ENCODE measurements around the gene RNF208. TPM values are rescaled to one million over a fixed set of nuclear protein-coding genes. Genes with fewer than 3 reads are reported as not detected.

Gene RNF208, protein sequence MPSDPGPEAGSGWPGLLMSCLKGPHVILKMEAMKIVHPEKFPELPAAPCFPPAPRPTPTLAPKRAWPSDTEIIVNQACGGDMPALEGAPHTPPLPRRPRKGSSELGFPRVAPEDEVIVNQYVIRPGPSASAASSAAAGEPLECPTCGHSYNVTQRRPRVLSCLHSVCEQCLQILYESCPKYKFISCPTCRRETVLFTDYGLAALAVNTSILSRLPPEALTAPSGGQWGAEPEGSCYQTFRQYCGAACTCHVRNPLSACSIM
- total RNA-seq = 12.8 and 15.2 TPM in 2 replicates

DNA sequence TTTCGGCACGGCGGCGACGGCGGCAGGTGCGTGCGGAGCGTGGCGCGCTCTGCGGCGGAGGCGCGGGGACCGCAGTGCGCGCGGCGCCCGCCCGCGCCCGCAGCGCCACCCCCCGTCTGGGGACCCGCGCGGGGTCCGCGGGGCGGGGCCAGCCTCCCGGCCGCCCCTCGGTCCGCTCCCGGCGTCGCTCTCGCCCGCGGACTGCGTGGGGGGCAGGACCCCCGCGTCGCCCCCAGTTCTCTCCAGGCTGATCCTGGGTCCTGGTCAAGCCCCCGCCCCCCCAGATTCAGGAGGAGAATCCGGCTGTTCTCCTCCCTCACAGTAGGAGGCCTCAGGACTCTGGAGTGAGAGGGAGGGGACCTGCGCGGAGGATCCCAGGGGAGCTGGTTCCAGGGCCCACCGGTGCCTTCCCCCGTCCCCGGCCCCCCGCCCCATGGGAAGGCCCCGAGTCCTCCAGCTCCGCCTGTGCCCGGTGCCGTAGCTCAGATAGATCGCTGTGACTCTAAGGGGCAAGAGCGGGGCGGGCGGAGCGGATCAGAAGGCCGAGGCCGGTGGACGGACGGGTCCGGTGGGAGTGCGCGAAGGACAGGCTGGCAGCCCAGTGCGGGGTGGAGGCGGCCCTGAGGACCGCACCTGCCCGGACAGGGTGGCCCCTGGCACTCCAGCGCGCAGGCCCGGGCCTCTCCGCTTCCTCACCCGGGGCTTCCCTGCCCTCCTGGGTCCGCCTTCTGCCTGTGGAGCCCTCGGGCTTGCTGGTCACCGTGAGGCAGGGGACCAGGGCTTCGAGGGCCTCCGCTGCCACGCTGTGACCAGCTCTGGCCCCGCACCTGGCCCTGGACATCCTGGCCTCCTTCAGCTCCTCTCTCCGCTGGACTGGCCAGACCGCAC is at the start of gene RNF208:
Gene RNF208 (minus strand): TSS at position 51 of the 888 bp plus-strand sequence. CDS start 1,028 bp downstream, outside the sequence.
- DNase-seq = peak; percentile 79
- intact Hi-C loops (cut with micrococcal nuclease) = loop anchor here (1.0 to 2.0 kb wide), 6 partner anchors 17 to 136 kb away; partner anchors contain the start of genes ANAPC2, MAN1B1, NDOR1 and SSNA1
- H3K36me3 Mint-ChIP-seq (ENCODE audit: low read depth) = no peaks in the 10 kb centered on the region
- no peaks in the 10 kb centered on the region for H3K9me3 Mint-ChIP-seq
- no peaks in the 10 kb centered on the region for H3K27me3 Mint-ChIP-seq
- peak within 1 kb of the TSS; percentile 88 for H3K4me3 Mint-ChIP-seq
- H3K27ac Mint-ChIP-seq = peak within 1 kb of the TSS; percentile 90
- H3K4me1 Mint-ChIP-seq = peaks cover 4% of the 10 kb centered on the region

DNA sequence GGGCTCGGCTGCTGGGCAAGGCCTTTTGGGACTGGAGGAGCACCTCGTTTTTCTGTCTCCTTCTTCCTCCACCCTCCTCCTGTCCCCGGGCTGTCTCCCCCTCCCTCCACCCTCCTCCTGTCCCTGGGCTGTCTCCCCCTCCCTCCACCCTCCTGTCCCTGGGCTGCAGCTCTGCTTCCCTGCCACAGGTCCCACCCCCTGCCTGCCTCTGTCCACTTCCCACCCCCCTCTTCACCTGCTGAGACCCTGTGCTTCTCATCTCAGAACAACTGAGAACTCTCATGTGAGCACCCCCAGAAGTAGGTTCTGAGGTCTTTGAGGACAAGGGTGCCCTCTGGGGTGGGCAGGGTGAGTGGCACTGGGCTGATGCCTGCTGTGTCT is 49.6 kb upstream of the RNF208 start:
- no peaks in the 10 kb centered on the region for H3K9me3 Mint-ChIP-seq
- intact Hi-C loops (cut with micrococcal nuclease) = no loop called here
- H3K27me3 Mint-ChIP-seq = no peaks in the 10 kb centered on the region
- DNase-seq = no peak
- no peak overlapping the region for H3K27ac Mint-ChIP-seq
- peaks cover 9% of the 10 kb centered on the region for H3K4me1 Mint-ChIP-seq
- H3K4me3 Mint-ChIP-seq = no peak overlapping the region
- peaks cover 26% of the 10 kb centered on the region for H3K36me3 Mint-ChIP-seq (ENCODE audit: low read depth)

DNA sequence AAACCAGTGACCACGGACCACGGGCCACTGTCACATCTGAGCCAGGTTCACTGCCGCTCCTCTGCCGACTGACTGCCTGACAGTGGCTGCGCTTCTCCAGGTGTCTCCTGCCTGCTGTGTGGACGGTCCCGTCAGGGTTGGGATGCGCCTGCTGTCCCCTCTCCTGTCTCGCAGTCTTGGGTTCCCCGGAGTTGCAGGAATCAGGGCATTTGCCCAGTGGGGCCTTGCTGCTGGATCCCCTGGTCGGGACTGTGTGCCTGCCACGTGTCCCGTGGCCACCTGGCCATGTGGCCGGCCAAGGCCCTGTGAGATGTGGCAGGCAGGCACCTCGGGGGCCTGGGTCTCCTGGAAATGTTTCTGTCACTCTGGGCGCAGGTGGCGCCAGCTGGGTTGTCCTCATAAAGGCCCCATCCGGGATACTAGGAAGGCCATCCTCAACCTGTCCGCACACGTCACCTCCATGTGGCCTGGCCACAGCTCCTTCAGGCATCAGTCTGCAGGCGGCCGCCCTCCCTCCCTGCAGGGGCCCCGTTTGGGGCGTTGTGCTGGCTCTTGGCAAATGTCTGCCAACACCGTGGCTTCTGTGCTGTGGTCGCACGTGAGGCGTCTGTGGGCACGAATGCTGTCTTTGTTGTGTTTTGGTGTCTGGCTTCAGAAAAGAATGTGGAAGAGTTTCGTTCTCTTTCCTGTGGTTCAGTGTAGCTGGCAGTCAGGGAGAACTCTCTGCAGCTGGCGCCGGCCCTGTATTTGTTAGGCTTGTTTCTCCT is 49.1 kb upstream of the RNF208 start:
- DNase-seq = peak; percentile 74
- Mint-ChIP-seq H3K36me3 (ENCODE audit: low read depth) (peaks cover 26% of the 10 kb centered on the region), H3K4me3 (no peak overlapping the region), H3K4me1 (peaks cover 9% of the 10 kb centered on the region), H3K9me3 (no peaks in the 10 kb centered on the region), H3K27me3 (no peaks in the 10 kb centered on the region), H3K27ac (peak overlapping the region; percentile 51)
- intact Hi-C loops (cut with micrococcal nuclease) = no loop called here

DNA sequence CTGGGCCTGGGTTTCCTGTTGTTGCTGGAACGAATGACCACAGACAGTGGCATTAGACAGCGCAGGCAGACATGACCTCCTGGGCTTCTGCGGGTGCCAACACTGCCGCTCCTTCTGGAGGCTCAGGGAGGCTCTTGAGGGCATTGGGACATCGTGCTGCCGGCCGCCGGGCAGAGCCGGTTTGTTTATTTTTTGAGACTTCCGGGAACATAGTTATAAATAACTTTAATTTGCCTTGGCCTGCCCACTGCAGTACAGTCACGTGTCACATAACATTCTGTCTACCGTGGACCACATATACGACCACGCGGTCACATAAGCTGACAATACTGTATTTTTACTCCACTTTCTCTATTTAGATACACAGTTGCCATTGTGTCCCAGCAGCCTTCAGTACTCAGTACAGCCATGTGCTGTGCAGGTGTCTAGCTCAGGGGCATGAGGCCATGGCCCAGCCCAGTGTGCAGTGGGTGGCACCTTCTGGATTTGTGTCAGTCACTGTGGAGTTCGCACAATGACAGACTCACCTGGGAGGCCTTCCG is 47.3 kb upstream of the RNF208 start:
- H3K4me3 Mint-ChIP-seq = no peak overlapping the region
- H3K27ac Mint-ChIP-seq = no peak overlapping the region
- DNase-seq = no peak
- peaks cover 4% of the 10 kb centered on the region for H3K4me1 Mint-ChIP-seq
- intact Hi-C loops (cut with micrococcal nuclease) = no loop called here
- H3K9me3 Mint-ChIP-seq = no peaks in the 10 kb centered on the region
- H3K36me3 Mint-ChIP-seq (ENCODE audit: low read depth) = peaks cover 31% of the 10 kb centered on the region
- no peaks in the 10 kb centered on the region for H3K27me3 Mint-ChIP-seq

DNA sequence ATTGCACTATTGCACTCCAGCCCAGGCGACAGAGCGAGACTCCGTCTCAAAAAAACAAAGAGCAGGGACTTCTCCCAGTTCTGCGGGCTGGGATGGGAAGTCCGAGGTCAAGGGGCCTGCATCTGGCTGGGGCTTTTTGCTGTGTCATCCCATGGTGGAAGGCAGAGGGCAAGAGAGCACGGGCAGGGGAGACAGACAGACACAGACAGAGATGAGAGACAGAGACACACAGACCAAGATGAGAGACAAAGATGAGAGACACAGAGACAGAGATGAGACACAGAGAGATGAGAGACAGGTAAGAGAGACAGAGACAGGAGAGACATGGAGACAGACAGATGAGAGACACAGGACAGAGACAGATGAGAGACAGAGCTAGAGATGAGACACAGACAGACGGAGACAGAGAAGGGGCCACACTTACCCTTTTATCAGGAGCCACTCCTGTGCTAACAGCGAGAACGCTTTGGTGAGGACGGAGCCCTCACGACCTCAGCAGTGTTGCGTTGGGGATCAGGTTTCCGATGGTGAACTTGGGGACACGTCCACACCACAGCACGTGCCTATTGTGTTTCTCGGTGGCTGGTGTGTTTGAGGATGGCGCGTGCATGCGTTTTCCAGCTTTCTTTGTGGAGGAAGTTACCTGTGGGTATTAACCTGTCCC is 46.6 kb upstream of the RNF208 start:
- DNase-seq = no peak
- intact Hi-C loops (cut with micrococcal nuclease) = no loop called here
- Mint-ChIP-seq H3K4me3 (no peak overlapping the region), H3K9me3 (no peaks in the 10 kb centered on the region), H3K36me3 (ENCODE audit: low read depth) (peaks cover 35% of the 10 kb centered on the region), H3K27me3 (no peaks in the 10 kb centered on the region), H3K4me1 (peaks cover 4% of the 10 kb centered on the region), H3K27ac (peak overlapping the region; percentile 4)

DNA sequence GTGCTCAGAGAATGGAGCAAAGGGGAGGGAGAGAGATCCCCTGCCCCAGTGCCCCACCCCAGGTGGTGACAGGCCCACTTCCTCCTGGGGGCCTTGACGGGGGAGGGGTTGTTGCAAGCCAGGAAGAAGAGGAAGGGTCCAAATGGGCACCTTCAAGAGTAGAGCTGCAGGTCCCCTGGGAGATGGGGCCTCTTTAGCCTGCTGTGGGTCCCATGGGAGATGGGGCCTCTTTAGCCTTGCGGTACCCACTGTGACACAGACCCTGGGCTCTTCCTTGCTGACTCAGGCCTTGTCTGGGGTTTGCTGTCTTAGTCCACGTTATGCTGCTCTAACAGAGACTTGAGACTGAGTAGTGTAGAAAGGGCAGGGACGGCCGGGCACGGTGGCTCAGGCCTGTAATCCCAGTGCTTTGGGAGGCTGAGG is 45.9 kb upstream of the RNF208 start:
- no peaks in the 10 kb centered on the region for H3K27me3 Mint-ChIP-seq
- peaks cover 4% of the 10 kb centered on the region for H3K4me1 Mint-ChIP-seq
- intact Hi-C loops (cut with micrococcal nuclease) = no loop called here
- H3K27ac Mint-ChIP-seq = no peak overlapping the region
- DNase-seq = no peak
- peaks cover 35% of the 10 kb centered on the region for H3K36me3 Mint-ChIP-seq (ENCODE audit: low read depth)
- no peaks in the 10 kb centered on the region for H3K9me3 Mint-ChIP-seq
- H3K4me3 Mint-ChIP-seq = no peak overlapping the region

DNA sequence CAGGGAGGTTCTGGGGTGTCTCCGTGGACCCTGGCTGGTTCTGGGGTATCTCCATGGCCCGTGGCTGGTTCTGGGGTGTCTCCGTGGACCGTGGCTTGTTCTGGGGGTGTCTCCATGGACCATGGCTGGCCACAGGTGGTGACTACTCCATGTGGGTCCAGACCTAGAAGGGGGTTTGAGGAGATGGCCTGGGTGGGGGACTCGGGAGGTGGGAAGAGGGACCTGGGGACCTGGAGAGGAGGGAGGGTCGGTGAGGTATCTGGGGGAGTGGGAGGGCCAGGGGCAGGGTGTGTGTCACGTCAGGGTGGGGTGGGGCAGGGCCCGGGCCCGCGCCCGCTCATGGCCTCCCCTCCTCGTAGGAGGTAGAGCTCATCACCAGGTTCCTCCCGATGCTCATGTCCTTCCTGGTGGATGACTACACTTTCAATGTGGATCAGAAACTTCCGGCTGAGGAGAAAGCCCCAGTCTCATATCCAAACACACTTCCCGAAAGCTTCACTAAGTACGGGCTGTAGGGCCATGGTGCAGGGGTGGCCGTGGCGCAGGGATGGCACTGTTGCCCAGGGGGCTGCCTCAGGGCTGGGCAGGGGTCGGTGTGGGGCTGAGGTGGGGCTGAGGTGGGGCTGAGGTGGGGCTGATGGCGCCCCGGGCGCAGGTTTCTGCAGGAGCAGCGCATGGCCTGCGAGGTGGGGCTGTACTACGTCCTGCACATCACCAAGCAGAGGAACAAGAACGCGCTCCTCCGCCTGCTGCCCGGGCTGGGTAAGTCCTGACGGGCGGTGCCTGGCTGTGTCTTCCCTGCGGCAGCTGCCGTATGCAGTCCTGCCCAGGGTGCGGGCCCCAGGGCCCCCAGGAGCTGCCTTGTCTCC is 44.8 kb upstream of the RNF208 start:
- Mint-ChIP-seq H3K27me3 (no peaks in the 10 kb centered on the region), H3K9me3 (no peaks in the 10 kb centered on the region), H3K36me3 (ENCODE audit: low read depth) (peaks cover 36% of the 10 kb centered on the region), H3K4me3 (no peak overlapping the region), H3K4me1 (peaks cover 4% of the 10 kb centered on the region), H3K27ac (no peak overlapping the region)
- DNase-seq = no peak
- intact Hi-C loops (cut with micrococcal nuclease) = no loop called here

DNA sequence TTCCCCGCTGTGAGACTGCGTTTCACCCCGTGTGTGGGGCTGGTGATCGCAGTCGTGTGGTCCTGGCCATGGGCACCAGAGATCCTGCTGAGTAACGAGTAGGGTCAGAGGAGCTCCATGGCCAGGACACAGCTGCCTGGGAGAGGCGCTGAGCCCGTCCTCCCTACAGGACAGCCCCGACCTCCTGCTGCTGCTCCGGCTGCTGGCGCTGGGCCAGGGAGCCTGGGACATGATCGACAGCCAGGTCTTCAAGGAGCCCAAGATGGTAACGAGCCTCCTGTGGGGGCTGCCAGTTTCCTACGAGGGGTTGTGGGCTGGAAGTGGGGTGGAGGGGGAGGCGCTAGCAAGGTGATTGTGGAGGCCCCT is 44.1 kb upstream of the RNF208 start:
- Mint-ChIP-seq H3K27ac (no peak overlapping the region), H3K4me1 (no peaks in the 10 kb centered on the region), H3K27me3 (no peaks in the 10 kb centered on the region), H3K4me3 (no peak overlapping the region), H3K36me3 (ENCODE audit: low read depth) (peaks cover 36% of the 10 kb centered on the region), H3K9me3 (no peaks in the 10 kb centered on the region)
- DNase-seq = no peak
- intact Hi-C loops (cut with micrococcal nuclease) = no loop called here

DNA sequence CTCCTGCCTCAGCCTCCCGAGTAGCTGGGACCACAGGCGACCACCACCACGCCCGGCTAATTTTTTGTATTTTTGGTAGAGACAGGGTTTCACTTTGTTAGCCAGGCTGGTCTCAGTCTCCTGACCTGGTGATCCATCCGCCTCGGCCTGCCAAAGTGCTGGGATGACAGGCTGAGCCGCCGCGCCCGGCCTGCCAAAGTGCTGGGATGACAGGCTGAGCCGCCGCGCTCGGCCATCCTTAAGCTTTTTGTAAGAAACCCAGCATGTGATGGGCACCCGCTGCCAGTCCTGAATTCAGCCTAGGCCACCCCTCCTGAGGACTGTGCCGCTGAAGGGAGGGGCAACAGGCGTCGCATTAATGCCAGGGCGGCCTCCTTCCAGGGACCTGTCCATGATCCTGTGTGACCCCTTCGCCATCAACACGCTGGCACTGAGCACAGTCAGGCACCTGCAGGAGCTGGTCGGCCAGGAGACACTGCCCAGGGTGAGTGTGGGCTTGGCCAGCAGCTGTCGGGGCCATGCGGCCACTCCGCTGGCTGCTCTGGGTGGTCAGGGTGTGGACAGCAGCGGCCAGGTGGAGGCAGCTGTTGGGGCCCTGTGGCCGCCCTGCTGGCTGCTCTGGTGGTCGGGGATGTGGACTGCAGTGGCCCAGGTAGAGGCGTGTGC is 43.6 kb upstream of the RNF208 start:
- H3K36me3 Mint-ChIP-seq (ENCODE audit: low read depth) = peaks cover 34% of the 10 kb centered on the region
- intact Hi-C loops (cut with micrococcal nuclease) = no loop called here
- no peak overlapping the region for H3K4me3 Mint-ChIP-seq
- no peaks in the 10 kb centered on the region for H3K4me1 Mint-ChIP-seq
- no peaks in the 10 kb centered on the region for H3K27me3 Mint-ChIP-seq
- DNase-seq = no peak
- H3K27ac Mint-ChIP-seq = no peak overlapping the region
- no peaks in the 10 kb centered on the region for H3K9me3 Mint-ChIP-seq

DNA sequence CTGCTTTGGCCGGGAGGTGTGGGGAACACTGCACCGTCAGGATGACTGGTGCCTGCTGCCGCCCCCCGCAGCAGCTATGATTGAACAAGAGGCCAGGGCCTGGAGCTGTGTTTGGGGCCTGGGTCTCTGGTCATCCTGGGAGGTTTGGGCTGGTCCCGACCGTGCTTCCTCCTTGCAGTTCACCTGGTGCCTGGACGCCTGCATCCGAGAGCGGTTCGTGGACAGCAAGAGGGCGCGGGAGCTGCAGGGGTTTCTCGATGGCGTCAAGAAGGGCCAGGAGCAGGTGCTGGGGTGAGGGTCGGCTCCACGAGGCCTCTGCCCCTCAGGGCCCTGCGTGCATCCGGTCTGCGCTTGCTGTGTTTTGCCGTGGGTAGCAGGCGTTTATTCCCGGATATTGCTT is 42.0 kb upstream of the RNF208 start:
- Mint-ChIP-seq H3K4me1 (no peaks in the 10 kb centered on the region), H3K9me3 (no peaks in the 10 kb centered on the region), H3K27me3 (no peaks in the 10 kb centered on the region), H3K27ac (no peak overlapping the region), H3K36me3 (ENCODE audit: low read depth) (peaks cover 36% of the 10 kb centered on the region), H3K4me3 (no peak overlapping the region)
- no peak for DNase-seq
- intact Hi-C loops (cut with micrococcal nuclease) = no loop called here

DNA sequence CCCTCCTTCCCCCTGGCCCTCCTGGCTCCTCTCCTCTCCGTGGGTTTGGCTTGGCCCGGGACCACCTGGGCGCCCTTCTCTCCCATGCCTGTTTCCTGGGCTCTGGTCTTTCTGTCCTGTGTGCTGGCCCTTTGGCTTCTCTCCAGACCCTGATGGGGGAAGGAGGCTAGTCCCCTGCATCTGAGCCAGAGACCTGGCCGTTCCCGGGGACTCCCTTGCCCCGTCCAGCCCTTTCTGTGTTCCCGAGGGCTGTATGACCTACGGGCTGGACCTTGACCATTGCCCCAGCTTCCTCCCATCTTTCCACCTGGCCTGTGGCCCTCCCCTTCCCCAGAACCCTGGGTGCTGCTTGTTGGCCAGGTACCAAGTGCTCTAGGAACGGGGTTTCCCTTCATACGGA is 41.5 kb upstream of the RNF208 start:
- H3K4me1 Mint-ChIP-seq = no peaks in the 10 kb centered on the region
- H3K4me3 Mint-ChIP-seq = no peak overlapping the region
- no peak for DNase-seq
- H3K9me3 Mint-ChIP-seq = no peaks in the 10 kb centered on the region
- H3K27me3 Mint-ChIP-seq = no peaks in the 10 kb centered on the region
- no peak overlapping the region for H3K27ac Mint-ChIP-seq
- intact Hi-C loops (cut with micrococcal nuclease) = no loop called here
- peaks cover 37% of the 10 kb centered on the region for H3K36me3 Mint-ChIP-seq (ENCODE audit: low read depth)

DNA sequence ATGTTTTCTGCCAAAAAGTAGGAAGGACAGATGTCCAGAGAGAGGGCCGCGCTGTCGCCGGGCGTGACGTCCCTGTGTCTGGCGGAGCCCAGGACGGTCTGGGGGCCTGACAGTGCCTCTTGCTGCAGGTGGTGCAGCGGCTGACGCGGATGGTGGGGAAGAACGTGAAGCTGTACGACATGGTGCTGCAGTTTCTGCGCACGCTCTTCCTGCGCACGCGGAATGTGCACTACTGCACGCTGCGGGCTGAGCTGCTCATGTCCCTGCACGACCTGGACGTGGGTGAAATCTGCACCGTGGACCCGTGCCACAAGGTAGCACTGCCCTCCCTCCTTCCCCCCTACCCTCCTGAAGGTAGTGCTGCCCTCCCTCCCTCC is 40.9 kb upstream of the RNF208 start:
- intact Hi-C loops (cut with micrococcal nuclease) = no loop called here
- H3K27me3 Mint-ChIP-seq = no peaks in the 10 kb centered on the region
- no peaks in the 10 kb centered on the region for H3K4me1 Mint-ChIP-seq
- DNase-seq = no peak
- no peak overlapping the region for H3K27ac Mint-ChIP-seq
- no peak overlapping the region for H3K4me3 Mint-ChIP-seq
- peaks cover 34% of the 10 kb centered on the region for H3K36me3 Mint-ChIP-seq (ENCODE audit: low read depth)
- H3K9me3 Mint-ChIP-seq = no peaks in the 10 kb centered on the region

All from activated CD4-positive, alpha-beta T cell treated with anti-CD3 and anti-CD28 coated beads, Interleukin-2, amount 10 ng/mL, durations not matched to agents 24 days and 14 days (primary cell).